GM21723 (cell line): ENCODE results near the gene SLC39A11.
A peak's percentile ranks its signal among the peaks of the same experiment; 100 is the strongest.
"Not testable (repeated sequence)": the region's sequence is repeated elsewhere in the genome, so short reads cannot be mapped to it uniquely, and the experiment has no call there.

ENCODE experiments used
- ATAC-seq: cut with Tn5 transposase; IDR thresholded peaks from one replicate; pipeline ENCODE4 v1.9.1; 2021; ENCODE audit warnings: mild to moderate bottlenecking, moderate library complexity; ENCODE audit not compliant: unreplicated experiment

The SLC39A11 gene

DNA sequence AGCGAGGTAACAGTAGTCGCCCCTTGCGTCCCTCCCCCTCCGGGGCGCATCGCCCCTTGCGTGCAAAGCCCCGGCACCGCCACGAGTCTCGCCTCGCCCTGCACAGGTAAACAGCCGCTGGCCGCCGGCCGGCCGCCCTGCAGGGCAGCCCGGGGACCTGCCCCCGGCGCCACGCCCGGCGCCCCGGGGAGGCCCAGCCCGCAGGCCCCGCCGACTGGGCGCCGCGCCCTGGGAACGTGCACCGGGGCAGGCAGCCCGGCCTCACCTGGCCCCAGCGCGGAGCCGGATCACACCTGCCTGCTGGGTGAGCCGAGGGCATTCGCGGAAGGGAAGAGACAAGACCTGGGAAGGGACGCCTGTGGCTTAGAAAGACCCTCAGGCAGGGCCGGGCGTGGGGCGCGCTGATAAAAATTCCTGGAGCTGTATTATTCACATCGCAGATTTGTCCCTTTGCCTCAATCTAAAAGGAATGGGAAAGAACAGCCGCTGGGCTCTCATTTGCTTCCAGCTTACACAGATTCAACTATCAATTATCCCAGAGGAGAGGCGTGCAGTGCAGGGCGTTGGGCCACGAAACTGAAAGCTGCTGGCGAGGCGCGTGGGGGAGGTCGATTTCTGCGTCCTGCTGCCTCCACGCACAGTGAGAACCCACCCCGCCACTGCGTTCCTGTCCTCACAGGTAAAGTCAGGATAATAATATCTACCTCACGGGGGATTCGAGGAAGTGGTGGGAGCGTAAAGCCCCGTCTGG lies 451.9 kb downstream of the SLC39A11 start:
- ATAC-seq: no peak

DNA sequence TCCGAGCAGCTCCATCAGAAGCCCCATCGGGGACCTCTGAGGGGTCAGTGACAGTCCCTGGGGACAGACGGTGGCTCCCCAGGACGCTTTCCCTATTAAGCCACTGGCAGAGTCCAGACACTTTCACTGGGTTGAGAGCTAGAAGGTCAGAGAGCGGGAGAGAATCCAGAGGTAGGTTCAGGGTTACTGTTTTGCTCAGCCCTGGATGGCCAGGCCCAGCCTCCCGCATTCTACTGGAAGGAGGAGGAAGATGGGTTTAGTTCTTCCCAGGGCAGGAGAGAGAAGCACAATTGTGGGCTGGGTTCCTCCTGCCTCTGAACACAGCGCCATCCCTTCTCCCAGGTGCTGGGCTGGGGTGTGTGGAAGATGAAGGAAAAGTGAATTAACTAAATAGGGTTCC lies 452.8 kb downstream of the SLC39A11 start:
- no peak for ATAC-seq

DNA sequence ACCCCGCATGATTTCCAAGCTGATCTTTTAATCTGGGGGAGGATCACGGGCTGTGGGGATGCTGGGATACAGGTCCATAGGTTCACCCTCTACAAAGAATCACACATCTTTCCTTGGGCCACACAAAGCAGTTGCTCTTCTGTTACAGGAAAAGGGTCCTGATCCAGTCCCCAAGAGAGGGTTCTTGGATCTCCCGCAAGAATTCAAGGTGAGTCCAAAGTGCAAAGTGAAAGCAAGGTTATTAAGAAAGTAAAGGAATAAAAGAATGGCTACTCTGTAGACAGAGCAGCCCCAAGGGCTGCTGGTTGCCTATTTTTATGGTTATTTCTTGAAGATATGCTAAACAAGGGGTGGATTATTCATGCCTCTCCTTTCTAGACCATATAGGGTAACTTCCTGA lies 453.6 kb downstream of the SLC39A11 start:
- ATAC-seq: not testable (repeated sequence)

DNA sequence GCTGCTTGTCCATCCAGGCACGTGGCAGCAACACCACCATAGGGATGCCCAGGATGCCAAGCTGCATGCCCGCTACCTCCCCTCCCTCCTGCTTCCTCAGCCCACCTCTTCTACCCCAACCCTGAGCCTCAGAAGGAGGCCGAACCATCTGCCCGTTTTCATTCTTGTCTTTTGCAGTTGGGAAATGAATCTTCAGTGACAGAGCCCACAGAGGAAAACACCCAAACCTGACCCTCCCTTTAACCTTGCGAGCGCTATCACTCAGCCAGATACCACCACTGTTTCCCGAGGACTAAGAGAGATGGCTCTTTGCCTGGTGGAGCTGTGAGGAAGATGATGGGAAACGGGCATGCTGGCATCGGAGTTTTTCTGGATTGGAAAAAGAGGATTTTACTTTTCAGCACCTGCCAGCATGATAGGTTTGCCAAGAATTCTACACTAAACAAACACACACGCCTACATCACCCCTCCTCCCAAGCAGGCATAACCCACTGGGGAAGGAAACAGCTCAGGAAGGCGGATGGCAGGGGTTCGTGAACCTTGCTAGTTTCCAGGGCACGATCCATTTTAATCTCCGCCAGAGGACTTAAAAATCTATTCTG lies 457.4 kb downstream of the SLC39A11 start:
- no peak for ATAC-seq

DNA sequence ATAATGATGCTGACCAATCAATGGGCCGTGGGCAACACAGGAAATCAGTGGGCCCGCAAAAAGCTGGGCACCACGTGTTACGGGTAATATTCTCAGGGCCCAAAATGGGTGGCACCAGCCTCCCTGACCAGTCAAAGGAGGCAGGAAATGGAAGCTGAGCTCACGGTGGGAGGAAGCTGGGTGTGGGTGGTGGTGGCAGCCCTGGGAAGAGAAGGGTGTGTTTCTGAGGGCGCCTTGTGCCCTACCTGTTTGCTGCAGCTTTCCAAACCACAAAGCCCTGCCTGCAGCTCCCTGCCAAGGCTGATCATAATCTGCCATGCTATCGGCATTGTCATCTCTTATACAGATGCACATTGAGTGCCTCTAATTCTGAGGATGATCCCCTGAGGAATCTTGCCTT lies 457.9 kb downstream of the SLC39A11 start:
- no peak for ATAC-seq

DNA sequence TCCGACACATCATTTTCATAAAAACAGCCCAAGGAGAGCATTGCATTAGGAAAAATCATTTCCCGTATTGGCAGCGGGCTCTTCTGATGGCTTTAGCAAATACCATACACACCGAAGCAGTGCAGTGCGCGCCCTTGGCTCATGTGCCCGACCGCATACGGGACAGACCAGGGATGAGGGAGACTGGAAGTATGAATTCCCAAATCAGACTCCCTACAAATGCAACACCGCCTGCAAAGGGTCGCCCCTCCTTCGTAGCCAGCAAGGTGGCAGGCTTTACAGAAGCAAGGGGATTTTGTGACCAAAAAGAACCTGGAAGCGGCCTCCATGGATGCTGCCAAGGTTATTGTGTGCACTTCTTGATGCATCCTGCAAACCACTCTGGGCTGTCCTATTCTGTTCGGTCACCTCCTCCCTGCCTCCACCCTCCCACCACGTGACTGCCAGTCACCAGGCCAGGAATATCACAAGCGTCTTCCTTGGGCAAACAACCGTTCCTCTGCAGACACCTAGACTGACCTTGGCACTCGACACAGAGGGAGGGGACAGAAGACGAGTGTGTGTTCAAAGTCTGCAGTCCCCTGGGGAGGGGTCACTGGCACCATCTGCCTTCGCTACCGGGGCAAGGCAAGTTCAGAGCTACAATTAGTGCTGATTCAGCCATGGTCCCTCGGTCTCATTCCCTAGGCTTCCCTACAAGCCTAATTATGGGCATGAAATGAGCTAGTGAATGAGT lies 460.4 kb downstream of the SLC39A11 start:
- ATAC-seq: no peak

DNA sequence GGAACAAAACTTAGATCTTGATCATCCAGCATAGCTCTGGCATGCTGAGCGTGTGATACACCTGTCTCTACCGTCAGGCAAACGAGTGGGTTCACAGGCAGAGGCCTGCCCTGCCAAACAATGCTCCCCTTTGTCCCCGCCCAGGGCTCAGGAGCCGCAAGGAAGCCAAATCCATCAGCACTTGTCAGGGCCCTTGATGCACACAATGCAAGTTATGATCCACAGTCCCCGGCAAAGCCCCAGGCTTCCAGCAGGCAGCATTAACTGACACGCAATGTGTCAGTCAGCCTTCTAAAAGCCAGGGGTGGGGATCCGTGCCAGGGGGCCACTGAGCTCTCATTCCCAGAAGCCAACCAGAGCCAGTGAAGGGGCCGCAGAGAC lies 460.9 kb downstream of the SLC39A11 start:
- ATAC-seq: no peak

DNA sequence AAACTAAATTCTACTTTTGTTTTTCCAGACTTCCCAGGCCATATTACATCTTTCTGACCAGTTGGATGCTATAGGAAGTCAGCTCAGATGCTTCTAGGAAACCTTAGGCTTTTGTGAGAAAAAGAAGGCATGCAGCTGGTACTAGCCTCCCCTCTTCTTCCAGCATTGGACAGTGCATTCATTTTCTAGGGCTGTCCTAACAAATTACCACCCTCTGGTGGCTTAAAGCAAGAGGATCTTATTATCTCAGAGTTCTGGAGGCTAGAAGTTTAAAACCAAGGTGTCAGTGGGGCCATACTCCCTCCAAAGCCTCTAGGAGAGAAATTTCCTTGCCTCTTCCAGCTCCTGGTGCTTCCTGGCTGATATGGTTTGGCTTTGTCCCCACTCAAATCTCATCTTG lies 467.8 kb downstream of the SLC39A11 start:
- ATAC-seq: no peak

DNA sequence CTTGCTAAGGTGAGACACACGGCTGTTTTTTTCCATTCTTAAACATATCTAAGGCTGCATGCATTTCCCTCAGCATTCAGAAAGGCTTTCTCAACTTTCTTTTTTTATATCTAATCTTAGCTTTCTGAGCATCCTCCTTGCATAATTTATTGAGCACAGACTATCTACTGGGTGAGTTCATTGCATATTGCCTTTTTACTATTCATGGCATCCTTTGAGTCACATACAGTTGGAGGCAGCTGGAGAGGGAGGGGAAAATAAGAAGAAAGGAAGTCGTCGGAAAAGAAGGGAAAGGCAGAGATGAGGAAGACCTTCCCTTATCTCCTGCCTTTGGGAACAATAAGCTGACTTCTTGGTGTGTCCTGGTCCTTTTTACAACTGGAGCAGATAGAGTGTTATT lies 468.3 kb downstream of the SLC39A11 start:
- no peak for ATAC-seq

DNA sequence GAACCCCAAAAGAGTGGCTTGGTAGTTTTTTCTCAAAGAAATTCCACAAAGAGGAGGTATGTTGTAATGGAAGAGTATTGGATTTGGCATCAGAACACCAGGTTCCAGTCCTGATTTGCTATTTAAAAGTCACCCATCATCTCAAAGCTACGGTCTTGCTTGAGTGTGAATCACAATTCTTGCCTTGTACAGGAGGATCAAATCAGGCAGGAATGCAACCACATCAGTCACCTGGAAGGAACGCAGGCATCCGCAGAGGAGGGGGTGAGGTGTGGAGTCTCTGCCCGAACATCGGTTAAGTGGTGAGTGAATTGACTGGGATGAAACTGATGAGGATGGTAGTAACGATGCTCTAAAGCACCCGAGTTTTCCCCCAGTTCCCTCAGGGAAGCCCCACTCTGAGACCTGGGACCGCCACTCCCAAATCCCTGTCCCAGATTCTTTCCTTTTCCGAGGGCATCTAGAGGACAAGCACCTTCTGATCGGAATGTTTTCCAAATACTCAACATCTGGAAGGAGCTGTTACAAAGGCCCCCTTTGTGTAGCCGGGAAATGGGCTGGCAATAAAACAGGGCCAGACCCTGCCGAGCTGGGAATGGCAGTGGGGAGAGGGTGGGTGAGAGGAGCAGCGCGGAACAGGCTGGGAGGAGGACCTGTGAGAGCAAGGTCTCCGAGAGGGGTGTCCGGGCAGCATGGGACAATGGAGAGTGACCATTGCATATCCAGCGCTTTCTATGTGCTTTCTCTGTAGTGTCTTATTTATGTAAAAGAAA lies 469.6 kb downstream of the SLC39A11 start:
- ATAC-seq: no peak

DNA sequence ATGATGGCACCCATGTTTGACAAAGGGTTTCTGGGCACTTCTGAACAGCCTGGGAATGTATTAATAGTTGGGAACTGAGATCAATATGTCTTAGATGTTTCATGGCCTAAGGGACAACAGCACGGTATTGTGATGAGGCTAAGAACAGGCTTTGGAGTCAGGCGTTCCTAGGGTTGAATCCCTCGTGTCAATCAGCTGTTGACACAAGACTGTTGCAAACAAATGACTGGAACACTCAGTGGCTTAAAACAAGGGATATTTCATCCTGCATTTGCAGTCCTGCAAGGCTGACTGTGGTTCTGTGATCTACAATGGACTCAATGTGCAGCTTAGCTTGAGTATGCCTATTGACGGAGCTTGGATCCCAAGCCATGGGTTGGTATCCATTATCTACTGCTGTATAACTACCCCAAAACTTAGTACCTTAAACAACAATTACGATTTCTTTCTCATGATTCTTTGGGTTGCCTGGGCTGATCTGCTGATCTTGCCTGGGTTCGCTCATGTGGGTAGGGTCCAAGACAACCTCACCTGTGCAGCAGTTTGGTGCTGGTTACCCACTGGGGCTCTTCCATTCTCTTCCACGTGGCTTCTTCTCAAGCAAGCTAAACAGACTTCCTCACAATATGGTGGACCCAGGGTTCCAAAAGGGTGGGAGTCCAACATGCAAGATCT lies 472.4 kb downstream of the SLC39A11 start:
- ATAC-seq: no peak

DNA sequence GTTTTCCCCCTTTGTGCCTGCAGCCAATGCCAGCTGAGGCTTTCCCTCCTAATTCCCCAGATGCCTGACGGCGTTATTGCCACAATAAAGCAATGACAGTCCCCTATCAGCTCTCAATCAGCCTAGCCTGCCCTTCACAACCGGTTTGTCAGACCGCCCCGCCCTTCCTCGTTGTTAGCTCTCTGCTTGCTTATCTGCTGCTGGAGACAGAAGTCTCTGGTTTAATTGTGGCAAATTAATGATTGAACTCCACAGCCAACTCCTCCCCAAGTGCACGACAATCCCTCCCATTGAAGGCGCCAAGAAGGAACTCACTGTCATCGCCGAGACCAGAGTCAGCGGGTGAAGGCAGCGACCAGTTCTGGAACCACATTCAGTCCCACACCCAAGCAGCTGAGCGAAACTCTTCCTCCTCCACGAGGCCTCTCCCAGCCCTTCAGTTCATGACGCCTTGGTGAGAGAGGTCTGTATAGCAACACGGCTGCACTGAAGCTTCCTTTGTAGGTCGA lies 474.4 kb downstream of the SLC39A11 start:
- peak; percentile 57 for ATAC-seq

DNA sequence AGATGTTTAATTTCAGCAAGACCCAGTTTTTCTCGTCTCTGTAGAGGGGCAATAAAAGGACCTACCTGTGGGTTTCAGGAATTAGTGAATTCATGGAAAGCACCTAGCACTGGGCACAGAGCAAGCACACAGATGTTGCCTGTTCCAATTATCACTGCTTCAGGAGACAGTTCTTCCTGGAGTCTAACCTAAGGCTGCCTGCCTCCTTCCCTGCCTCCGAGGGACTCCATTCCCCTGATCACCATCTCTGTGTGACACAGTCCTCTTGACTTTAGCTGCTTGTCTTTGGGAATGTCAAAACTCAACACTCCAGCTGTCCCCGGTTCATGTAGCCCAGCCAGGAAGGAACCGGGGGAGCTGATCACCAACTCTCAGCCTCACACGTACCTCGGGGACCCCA lies 474.9 kb downstream of the SLC39A11 start:
- ATAC-seq: no peak

DNA sequence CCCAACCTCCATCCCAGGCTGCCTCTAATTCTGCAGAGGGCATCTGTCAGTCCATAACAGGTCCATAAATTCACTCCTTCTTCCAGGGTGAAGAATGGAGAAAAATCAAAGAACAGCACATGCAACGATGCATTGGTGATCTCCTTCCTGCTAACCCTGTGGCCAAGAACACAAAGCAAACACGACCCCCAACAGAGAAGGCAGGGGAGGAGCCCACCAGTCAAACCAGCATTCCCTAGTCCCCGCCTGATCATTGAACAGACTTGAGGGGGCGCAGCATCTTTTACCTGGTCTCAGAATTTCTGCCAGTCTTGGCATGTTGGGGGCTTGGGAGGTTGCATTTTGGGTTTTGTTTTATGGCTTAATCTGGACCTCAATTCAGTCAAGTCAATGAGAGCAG lies 476.0 kb downstream of the SLC39A11 start:
- ATAC-seq: no peak

DNA sequence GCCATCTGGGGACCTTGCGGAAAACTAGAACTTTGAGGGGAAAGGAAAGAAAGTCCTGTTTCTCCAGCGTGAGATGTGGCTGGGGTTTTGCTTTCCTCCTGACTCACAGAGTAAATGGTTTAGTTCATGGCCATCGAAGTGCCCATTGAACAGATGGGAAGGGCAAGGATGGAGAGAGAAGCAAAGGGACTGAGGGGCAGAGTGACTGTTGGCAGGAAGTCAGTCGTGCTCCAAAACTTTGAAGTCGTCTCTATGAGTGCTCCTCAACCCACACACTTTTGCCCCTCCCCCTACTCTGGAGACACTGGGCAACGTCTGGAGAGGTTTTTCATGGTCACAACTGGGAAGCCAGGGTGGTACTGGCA lies 476.9 kb downstream of the SLC39A11 start:
- ATAC-seq: no peak

DNA sequence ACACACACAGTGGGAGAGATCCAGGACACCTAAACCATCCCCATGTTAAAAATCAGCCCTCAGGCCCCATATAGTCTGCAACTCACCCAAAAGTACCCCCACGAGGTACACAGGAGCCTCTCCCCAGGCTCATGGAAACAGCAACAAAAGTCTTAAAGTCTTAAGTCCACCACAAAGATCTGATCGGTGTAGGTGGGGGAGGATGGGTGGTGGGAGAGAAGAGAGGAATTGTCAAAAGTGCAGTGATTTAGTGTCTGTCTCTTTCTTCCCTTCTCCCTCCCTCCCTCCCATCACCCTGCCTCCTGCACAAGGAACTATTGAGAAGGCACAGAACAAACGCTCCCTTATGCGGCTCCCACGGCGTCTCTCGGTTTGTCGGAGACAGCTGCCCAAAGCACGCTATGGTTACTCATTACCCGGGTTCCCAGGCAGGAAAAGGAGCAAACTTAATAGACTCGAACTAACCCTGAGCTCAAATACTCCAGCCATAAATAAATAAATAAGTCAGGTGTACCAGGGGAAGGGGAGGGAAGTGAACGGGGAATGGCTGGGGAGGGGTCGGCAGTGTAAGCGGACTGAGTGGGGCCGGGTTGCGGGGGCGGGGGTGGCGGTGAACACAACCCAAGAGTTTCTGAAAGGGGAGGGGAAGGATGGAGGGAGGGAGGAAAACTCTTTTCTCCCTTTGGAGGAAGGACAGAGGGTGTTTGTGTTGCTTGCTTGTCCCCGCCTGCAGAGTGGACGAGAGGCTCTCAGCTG lies 477.4 kb downstream of the SLC39A11 start:
- ATAC-seq: peak; percentile 41

DNA sequence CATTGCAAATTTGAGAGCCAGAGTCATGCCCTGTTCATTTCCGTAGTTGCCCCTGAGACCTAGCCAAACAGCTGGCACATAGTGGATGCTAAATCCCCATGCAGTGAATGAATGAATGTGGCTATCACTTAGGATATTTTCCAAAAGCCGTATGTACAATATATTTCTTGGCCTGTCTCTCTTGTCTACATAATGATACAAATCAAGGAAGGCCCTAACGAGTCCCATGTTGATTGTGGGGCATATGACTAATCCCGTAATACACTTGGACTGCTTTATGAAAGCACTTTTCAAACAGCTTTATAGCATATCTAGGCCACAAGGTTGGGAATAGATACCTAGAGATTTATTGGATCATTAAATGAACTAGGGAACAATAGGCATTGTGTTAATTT lies 478.0 kb downstream of the SLC39A11 start:
- no peak for ATAC-seq

DNA sequence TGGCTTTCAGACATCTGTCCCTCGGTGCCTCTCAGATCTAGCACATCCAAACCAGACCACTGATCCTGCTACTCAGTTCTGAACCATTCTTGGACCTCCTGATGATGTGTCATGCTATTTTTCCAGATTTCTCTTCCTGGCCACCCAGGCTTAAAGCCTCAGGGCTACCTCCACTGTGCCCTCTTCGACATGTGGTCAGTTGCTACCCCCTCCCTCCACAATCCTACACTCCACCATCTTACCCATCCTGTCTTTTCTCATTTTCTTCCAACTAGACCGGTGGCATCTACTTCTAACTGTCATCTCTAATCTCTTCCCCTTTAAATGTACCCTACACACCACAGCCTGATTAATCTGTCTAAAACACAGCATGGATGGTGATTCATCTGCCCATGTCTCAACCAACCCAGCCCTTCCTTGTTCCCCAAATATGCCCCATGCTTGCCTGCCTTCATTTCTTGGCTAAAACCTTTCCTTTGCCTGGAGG lies 478.6 kb downstream of the SLC39A11 start:
- ATAC-seq: no peak

DNA sequence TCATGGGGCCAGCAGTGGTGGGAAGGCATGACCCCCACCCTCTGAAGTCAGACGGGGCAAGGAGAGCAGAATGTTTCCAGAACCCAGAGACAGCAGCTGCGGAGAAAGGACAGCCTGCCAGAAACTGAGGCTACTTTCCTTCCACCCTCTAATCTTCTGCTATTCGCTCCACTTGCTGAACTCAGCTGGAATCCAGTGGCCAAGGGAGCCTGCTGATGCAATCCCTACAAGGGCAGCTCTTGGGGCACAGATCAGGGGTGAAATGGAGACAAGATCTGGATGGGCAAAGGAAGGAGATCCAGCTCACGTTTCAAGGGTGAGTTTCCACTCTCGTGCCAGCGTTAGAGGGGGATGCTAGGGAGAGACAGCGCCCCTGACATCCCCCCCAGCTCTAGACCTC lies 479.1 kb downstream of the SLC39A11 start:
- no peak for ATAC-seq

DNA sequence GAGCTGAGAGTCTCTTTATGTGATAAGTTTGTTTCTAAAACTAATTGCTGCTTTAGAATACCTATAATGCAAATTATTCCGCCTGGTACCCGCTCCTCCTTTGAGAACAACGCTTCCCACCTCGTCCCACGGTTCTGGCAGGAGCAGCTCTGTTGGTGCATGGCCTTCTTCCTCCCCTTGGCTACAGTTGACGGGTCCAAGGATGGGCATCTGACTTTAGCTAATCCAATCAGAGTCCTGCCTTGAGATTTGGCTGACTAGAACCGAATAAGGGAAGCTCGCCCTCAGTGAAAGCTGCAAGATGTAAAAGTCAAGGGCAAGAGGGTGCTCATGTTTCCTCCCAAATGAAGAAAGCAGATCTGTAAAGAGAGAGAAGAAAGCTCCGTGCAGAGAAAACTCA lies 481.3 kb downstream of the SLC39A11 start:
- no peak for ATAC-seq
